ENCODE data around the gene PDE4D. TPM values are rescaled to one million over a fixed set of nuclear protein-coding genes. Genes with fewer than 3 reads are reported as not detected.

PDE4D gene
- total RNA-seq, 2 experiments from 2014 or later = 0.50 to 0.51 TPM

DNA sequence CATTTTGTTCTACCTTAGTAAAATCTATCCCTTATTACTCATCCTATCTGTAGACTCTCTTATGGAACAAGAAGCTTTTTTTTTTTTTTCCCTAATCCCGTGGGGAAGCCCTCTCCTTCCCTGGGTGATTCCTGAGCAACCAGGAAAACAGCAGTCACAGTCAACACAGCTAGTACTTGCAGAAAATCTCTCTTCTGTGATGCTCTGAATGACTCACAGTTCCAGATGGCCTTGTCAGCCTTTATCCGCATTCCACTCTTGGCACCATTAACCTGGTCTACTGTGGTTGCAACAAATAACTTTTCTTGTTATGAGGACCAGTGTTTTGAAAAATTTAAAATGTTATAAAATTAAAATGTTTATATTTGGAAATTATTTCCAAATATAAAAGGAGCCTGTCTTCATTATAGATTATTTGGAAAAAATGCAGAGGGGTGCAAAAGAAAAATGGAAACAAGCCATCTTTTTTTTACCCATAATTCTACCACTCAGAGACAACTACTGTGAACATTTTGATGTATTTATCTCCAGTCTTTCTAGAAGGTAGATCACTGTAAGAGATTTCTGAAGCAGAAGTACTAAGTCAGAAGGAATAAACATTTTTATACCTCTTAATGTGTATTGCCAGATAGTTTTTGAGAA, 824.0 kb downstream of the PDE4D start:
- POLR2A ChIA-PET = no interaction called here
- no peak for DNase-seq (ENCODE audit: low spot score)
- intact Hi-C loops (cut with micrococcal nuclease; ENCODE audit: unreplicated experiment) = no loop called here
- Histone ChIP-seq H2AFZ (ENCODE audit: low read length) (no peak overlapping the region), H3K27ac (ENCODE audit: low read depth, low read length, poor library complexity, severe bottlenecking) (no peak overlapping the region), H3K9me2 (ENCODE audit: insufficient read depth, low read length) (no peaks in the 10 kb centered on the region), H3K9me3 (ENCODE audit: low read length) (no peaks in the 10 kb centered on the region), H3K36me3 (ENCODE audit: insufficient read depth, low read length) (no peaks in the 10 kb centered on the region), H3K79me2 (ENCODE audit: insufficient read depth, low read depth, low read length) (no peaks in the 10 kb centered on the region), H4K20me1 (ENCODE audit: insufficient read depth, low read length) (no peaks in the 10 kb centered on the region), H3K4me1 (ENCODE audit: insufficient read depth, low read length, poor library complexity, severe bottlenecking) (no peaks in the 10 kb centered on the region), H3K4me3 (ENCODE audit: low read depth, low read length, poor library complexity, severe bottlenecking) (no peak overlapping the region), H3K4me2 (ENCODE audit: low read length) (no peak overlapping the region)
- TF ChIP-seq EZH2phosphoT487 (IDR thresholded peaks at IDR 0.05; ENCODE audit: borderline replicate concordance, low read depth, low read length) = no peak
- TF ChIP-seq CTCF (conservative IDR thresholded peaks at IDR 0.05; ENCODE audit: low read length) = no peak
- CTCF ChIA-PET (ENCODE audit: unreplicated experiment) = no interaction called here
- BruUV-seq (replicated peaks) = no TSS peak

DNA sequence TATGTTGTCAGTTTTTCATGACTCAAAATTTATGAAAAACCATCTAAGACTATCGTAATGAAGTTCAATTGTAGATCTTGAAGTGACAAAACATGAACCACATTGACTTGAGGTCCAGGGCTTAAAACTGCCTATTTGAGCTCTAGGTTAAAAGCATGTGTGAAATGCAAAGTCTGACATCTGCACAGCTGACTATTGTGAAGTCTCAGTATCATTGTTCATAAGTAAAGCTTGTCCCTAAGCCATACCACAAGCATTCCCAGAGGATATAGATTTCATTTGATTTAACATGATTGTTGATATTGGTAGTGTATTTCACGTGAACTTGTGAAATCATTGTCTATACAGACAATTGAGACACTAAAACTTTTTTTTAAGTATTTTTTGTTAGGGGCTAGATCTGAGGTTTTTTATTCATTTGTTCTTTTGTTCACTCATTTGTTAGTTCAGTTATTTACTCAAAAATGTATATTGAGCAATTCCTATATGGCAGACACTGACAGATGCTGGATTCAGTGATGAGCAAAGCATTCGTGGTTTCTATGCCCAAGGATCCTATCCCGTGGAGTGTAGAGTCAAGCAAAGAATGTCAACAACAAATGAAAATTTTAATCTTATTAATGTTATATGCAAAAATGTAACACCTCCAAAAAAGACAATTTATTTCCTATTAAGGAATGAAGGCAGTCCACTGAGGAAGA, 825.4 kb downstream of the PDE4D start:
- H3K4me1 ChIP-seq (ENCODE audit: insufficient read depth, low read length, poor library complexity, severe bottlenecking) = no peaks in the 10 kb centered on the region
- H3K36me3 ChIP-seq (ENCODE audit: insufficient read depth, low read length) = no peaks in the 10 kb centered on the region
- no peak overlapping the region for H3K4me3 ChIP-seq (ENCODE audit: low read depth, low read length, poor library complexity, severe bottlenecking)
- intact Hi-C loops (cut with micrococcal nuclease; ENCODE audit: unreplicated experiment) = no loop called here
- POLR2A ChIA-PET = interaction anchor here (0.6 to 0.8 kb wide), 3 partner anchors 40 to 1298 kb away, joined by 3 read pairs; no protein-coding TSS in a partner anchor
- no peaks in the 10 kb centered on the region for H3K79me2 ChIP-seq (ENCODE audit: insufficient read depth, low read depth, low read length)
- no TSS peak for BruUV-seq (replicated peaks)
- H4K20me1 ChIP-seq (ENCODE audit: insufficient read depth, low read length) = no peaks in the 10 kb centered on the region
- H2AFZ ChIP-seq (ENCODE audit: low read length) = no peak overlapping the region
- no peak for DNase-seq (ENCODE audit: low spot score)
- no peak overlapping the region for H3K4me2 ChIP-seq (ENCODE audit: low read length)
- H3K9me2 ChIP-seq (ENCODE audit: insufficient read depth, low read length) = no peaks in the 10 kb centered on the region
- no peak for TF ChIP-seq EZH2phosphoT487 (IDR thresholded peaks at IDR 0.05; ENCODE audit: borderline replicate concordance, low read depth, low read length)
- no peak for TF ChIP-seq CTCF (conservative IDR thresholded peaks at IDR 0.05; ENCODE audit: low read length)
- CTCF ChIA-PET (ENCODE audit: unreplicated experiment) = no interaction called here
- no peak overlapping the region for H3K27ac ChIP-seq (ENCODE audit: low read depth, low read length, poor library complexity, severe bottlenecking)
- no peaks in the 10 kb centered on the region for H3K9me3 ChIP-seq (ENCODE audit: low read length)
